KMS-11 (cell line): ENCODE measurements around the gene AGAP1.

Experiments used
- H2AFZ ChIP-seq: fragments of 200-600 bp; sonication (generic); 2 replicates; pipeline ENCODE4 v1.6.1; 2016; ENCODE audit warnings: antibody characterized with exemption, mixed run types, low read depth
- H3K27ac ChIP-seq: fragments of 200-600 bp; sonication (generic); 2 replicates; pipeline ENCODE4 v1.6.1; 2016; ENCODE audit warnings: mild to moderate bottlenecking, mixed run types
- H3K27me3 ChIP-seq: fragments of 200-600 bp; sonication (generic); 2 replicates; pipeline ENCODE4 v1.6.1; 2017; ENCODE audit warnings: mild to moderate bottlenecking, low read depth, mixed run types, moderate library complexity; ENCODE audit not compliant: insufficient read depth
- H3K36me3 ChIP-seq: fragments of 200-600 bp; sonication (generic); 2 replicates; pipeline ENCODE4 v1.6.1; 2017; ENCODE audit warnings: mild to moderate bottlenecking, mixed run types; ENCODE audit not compliant: insufficient read depth
- H3K4me1 ChIP-seq: fragments of 200-600 bp; sonication (generic); 2 replicates; pipeline ENCODE4 v1.6.1; 2016; ENCODE audit warnings: mild to moderate bottlenecking, low read depth, mixed run types; ENCODE audit not compliant: poor library complexity, severe bottlenecking
- H3K4me2 ChIP-seq: fragments of 200-600 bp; sonication (generic); 2 replicates; pipeline ENCODE4 v1.7.0; 2016; ENCODE audit warnings: mild to moderate bottlenecking, mixed run types
- H3K4me3 ChIP-seq: fragments of 200-600 bp; sonication (generic); IDR thresholded peaks from 2 replicates; pipeline ENCODE4 v1.6.1; 2017; ENCODE audit warnings: low read depth, low read length, mixed read lengths; ENCODE audit not compliant: insufficient read depth
- H3K79me2 ChIP-seq: fragments of 200-600 bp; sonication (generic); 2 replicates; pipeline ENCODE4 v1.6.1; 2016; ENCODE audit warnings: low read depth, mixed run types; ENCODE audit not compliant: insufficient read depth
- H3K9ac ChIP-seq: fragments of 200-600 bp; sonication (generic); 2 replicates; pipeline ENCODE4 v1.6.1; 2016; ENCODE audit warnings: mild to moderate bottlenecking, mixed run types
- H4K20me1 ChIP-seq: fragments of 200-600 bp; sonication (generic); 2 replicates; pipeline ENCODE4 v1.6.1; 2016; ENCODE audit warnings: mild to moderate bottlenecking, mixed run types; ENCODE audit not compliant: insufficient read depth
- CTCF ChIP-seq: fragments of 200-600 bp; sonication (generic); conservative IDR thresholded peaks from 2 replicates; pipeline ENCODE4 v1.6.1; 2017; ENCODE audit warnings: low read depth, mild to moderate bottlenecking, antibody characterized with exemption, low read length, moderate library complexity, mixed read lengths

AGAP1 gene

GRCh38 chr2:235674812-235675211 lies 181.0 kb downstream of the AGAP1 start:
- Histone ChIP-seq H2AFZ (no peak overlapping the region), H3K4me2 (no peak overlapping the region), H3K36me3 (no peaks in the 10 kb centered on the region), H3K4me3 (no peak overlapping the region), H3K27me3 (no peaks in the 10 kb centered on the region), H3K9ac (no peak overlapping the region), H4K20me1 (no peaks in the 10 kb centered on the region), H3K79me2 (peaks cover 55% of the 10 kb centered on the region; the same call in 1 of the 2 replicates), H3K27ac (no peak overlapping the region), H3K4me1 (no peaks in the 10 kb centered on the region)
- no peak for TF ChIP-seq CTCF

- H3K4me3 ChIP-seq, result no peak overlapping the region
- no peak for TF ChIP-seq CTCF
- no peaks in the 10 kb centered on the region for H3K36me3 ChIP-seq
- H3K79me2 ChIP-seq, result peaks cover 64% of the 10 kb centered on the region; the same call in 1 of the 2 replicates
- H2AFZ ChIP-seq, result no peak overlapping the region
- H3K27me3 ChIP-seq, result no peaks in the 10 kb centered on the region
- H3K4me1 ChIP-seq, result no peaks in the 10 kb centered on the region
- H3K9ac ChIP-seq, result no peak overlapping the region
- H3K4me2 ChIP-seq, result no peak overlapping the region
- no peak overlapping the region for H3K27ac ChIP-seq
- H4K20me1 ChIP-seq, result no peaks in the 10 kb centered on the region
Measured at GRCh38 chr2:235675678-235676535, 182.1 kb downstream of the AGAP1 start.

- no peak overlapping the region for H3K4me3 ChIP-seq
- H3K27me3 ChIP-seq, result no peaks in the 10 kb centered on the region
- H3K36me3 ChIP-seq, result no peaks in the 10 kb centered on the region
- H4K20me1 ChIP-seq, result no peaks in the 10 kb centered on the region
- H3K9ac ChIP-seq, result no peak overlapping the region
- H2AFZ ChIP-seq, result no peak overlapping the region
- no peak overlapping the region for H3K27ac ChIP-seq
- TF ChIP-seq CTCF, result no peak
- H3K79me2 ChIP-seq, result peaks cover 68% of the 10 kb centered on the region; the same call in 1 of the 2 replicates
- no peaks in the 10 kb centered on the region for H3K4me1 ChIP-seq
- H3K4me2 ChIP-seq, result no peak overlapping the region
Measured at GRCh38 chr2:235676536-235676799, 182.6 kb downstream of the AGAP1 start.

- H3K27ac ChIP-seq, result no peak overlapping the region
- no peak overlapping the region for H3K4me2 ChIP-seq
- no peaks in the 10 kb centered on the region for H3K4me1 ChIP-seq
- H3K27me3 ChIP-seq, result no peaks in the 10 kb centered on the region
- H3K36me3 ChIP-seq, result no peaks in the 10 kb centered on the region
- no peak for TF ChIP-seq CTCF
- H3K4me3 ChIP-seq, result no peak overlapping the region
- no peak overlapping the region for H2AFZ ChIP-seq
- H3K9ac ChIP-seq, result no peak overlapping the region
- no peaks in the 10 kb centered on the region for H4K20me1 ChIP-seq
- peaks cover 76% of the 10 kb centered on the region; the same call in 1 of the 2 replicates for H3K79me2 ChIP-seq
Measured at GRCh38 chr2:235677276-235677788, 183.5 kb downstream of the AGAP1 start.
